HCT116 (cell line): ENCODE measurements around the gene RNF144B. TPM values are rescaled to one million over a fixed set of nuclear protein-coding genes. Genes with fewer than 3 reads are reported as not detected.

Source experiments
- ATAC-seq: fragments of 200-7000 bp; cut with Tn5 transposase; 2 replicates; pipeline ENCODE4 v1.9.1; 2020; ENCODE audit warnings: mild to moderate bottlenecking, moderate library complexity
- BruUV-seq: library from RNA; stranded (reverse); fragments of 400-500 nt; replicated peaks from 2 replicates; lab custom pipeline; 2021; lab: Mats Ljungman, UMichigan
- CTCF ChIA-PET: fragments of 300-600 bp; sonication (Branson Sonifier 250); formaldehyde crosslinking; loops from one replicate; lab custom pipeline; 2021; ENCODE audit warnings: antibody characterized with exemption; lab: Charles Lee
- POLR2A ChIA-PET: fragments of 300-600, 350-600 bp; sonication (Branson Sonifier 250); formaldehyde crosslinking; loops from one replicate; lab custom pipeline; 2021; ENCODE audit warnings: antibody characterized with exemption; lab: Charles Lee
- RAD21 ChIA-PET, 2 experiments: fragments of 300-600 bp; sonication (Branson Sonifier 250); formaldehyde crosslinking; loops; one replicate each; lab custom pipeline; 2023; ENCODE audit warnings: low total read pairs in 2 of 2; ENCODE audit not compliant: uncharacterized antibody in 2 of 2, unreplicated experiment in 2 of 2, low non-redundant PET in 1 of 2; lab: Charles Lee
- DNase-seq: peaks from one replicate; pipeline ENCODE4 v3.0.0-alpha.2; 2010; ENCODE audit warnings: low read depth, low spot score
- H2AFZ ChIP-seq: fragments of 200-600 bp; shearing (Covaris generic), sonication (generic); 2 replicates; pipeline ENCODE4 v1.6.1; 2017; ENCODE audit warnings: low read depth, mixed run types, mixed read lengths, antibody characterized with exemption, low read length; ENCODE audit not compliant: poor library complexity, severe bottlenecking
- H3K27ac ChIP-seq: 2 replicates; pipeline ENCODE4 v1.5.1; 2012; ENCODE audit warnings: low read depth, low read length
- H3K27me3 ChIP-seq: fragments of 200-600 bp; sonication (generic); 2 replicates; pipeline ENCODE4 v1.6.1; 2016; ENCODE audit warnings: mixed run types, low read length, mixed read lengths; ENCODE audit not compliant: insufficient read depth
- H3K36me3 ChIP-seq, 2 experiments: fragments of 200-500 bp in 1 of 2; fragments of 200-600 bp in 1 of 2; sonication (Bioruptor generic) in 1 of 2; sonication (generic) in 1 of 2; 2 replicates each; pipeline versions ENCODE4 v1.5.1 to v1.6.1; 2014 to 2016; ENCODE audit warnings: low read length in 2 of 2, inconsistent platforms in 1 of 2, mixed read lengths in 1 of 2, mixed run types in 1 of 2; ENCODE audit not compliant: insufficient read depth in 2 of 2, control insufficient read depth in 1 of 2
- H3K4me1 ChIP-seq, 2 experiments: fragments of 200-600 bp in 1 of 2; sonication (generic) in 1 of 2; 2 replicates each; pipeline versions ENCODE4 v1.5.1 to v1.6.1; 2012 to 2017; ENCODE audit warnings: low read length in 2 of 2, inconsistent platforms in 1 of 2, mild to moderate bottlenecking in 1 of 2, mixed read lengths in 1 of 2, mixed run types in 1 of 2, moderate library complexity in 1 of 2; ENCODE audit not compliant: insufficient read depth in 2 of 2, control insufficient read depth in 1 of 2
- H3K4me2 ChIP-seq: fragments of 200-600 bp; sonication (generic); 2 replicates; pipeline ENCODE4 v1.6.1; 2017; ENCODE audit warnings: mixed run types, low read length, mixed read lengths
- H3K4me3 ChIP-seq, 2 experiments: fragments of 200-600 bp in 1 of 2; sonication (generic) in 1 of 2; replicated peaks in 1 of 2; 2 replicates each; pipeline ENCODE4 v1.5.1; 2011 to 2016; ENCODE audit warnings: low read length in 2 of 2, control low read depth in 1 of 2, low read depth in 1 of 2, mild to moderate bottlenecking in 1 of 2, mixed read lengths in 1 of 2, mixed run types in 1 of 2
- H3K79me2 ChIP-seq: fragments of 200-600 bp; sonication (generic); 2 replicates; pipeline ENCODE4 v1.6.1; 2017; ENCODE audit warnings: mild to moderate bottlenecking, mixed run types, low read length, moderate library complexity, mixed read lengths; ENCODE audit not compliant: insufficient read depth
- H3K9ac ChIP-seq: fragments of 200-600 bp; sonication (generic); 2 replicates; pipeline ENCODE4 v1.6.1; 2016; ENCODE audit warnings: low read length, mixed read lengths
- H3K9me2 ChIP-seq: fragments of 200-600 bp; sonication (generic), shearing (Covaris generic); 2 replicates; pipeline ENCODE4 v1.6.1; 2017; ENCODE audit warnings: mixed run types, mild to moderate bottlenecking, moderate library complexity; ENCODE audit not compliant: insufficient read depth
- H3K9me3 ChIP-seq, 2 experiments: fragments of 200-500 bp in 1 of 2; fragments of 200-600 bp in 1 of 2; sonication (Bioruptor generic) in 1 of 2; sonication (generic) in 1 of 2; 2 replicates each; pipeline ENCODE4 v1.6.1; 2014 to 2017; ENCODE audit warnings: low read length in 2 of 2, mixed read lengths in 2 of 2, inconsistent platforms in 1 of 2, low read depth in 1 of 2, mild to moderate bottlenecking in 1 of 2, mixed run types in 1 of 2, moderate library complexity in 1 of 2; ENCODE audit not compliant: control insufficient read depth in 1 of 2, insufficient read depth in 1 of 2
- H4K20me1 ChIP-seq: fragments of 200-600 bp; sonication (generic), shearing (Covaris generic); 2 replicates; pipeline ENCODE4 v1.6.1; 2017; ENCODE audit warnings: mixed run types, mild to moderate bottlenecking, moderate library complexity; ENCODE audit not compliant: insufficient read depth
- CBX3 ChIP-seq: IDR thresholded peaks from 2 replicates; pipeline ENCODE4 v1.6.1; 2012; ENCODE audit warnings: low read depth
- EGR1 ChIP-seq: IDR thresholded peaks from 2 replicates; pipeline ENCODE4 v1.6.1; 2012; ENCODE audit warnings: low read depth
- ELF1 ChIP-seq: IDR thresholded peaks from 2 replicates; pipeline ENCODE4 v1.6.1; 2012; ENCODE audit warnings: low read depth, borderline replicate concordance
- EZH2 ChIP-seq: fragments of 200-600 bp; sonication (generic); IDR thresholded peaks from 2 replicates; pipeline ENCODE4 v1.6.1; 2017; ENCODE audit warnings: antibody characterized with exemption, mixed run types
- EZH2phosphoT487 ChIP-seq: fragments of 200-600 bp; IDR thresholded peaks from 2 replicates; pipeline ENCODE4 v1.6.1; 2018; ENCODE audit warnings: antibody characterized with exemption, borderline replicate concordance
- POLR2A ChIP-seq: IDR thresholded peaks from 2 replicates; pipeline ENCODE4 v1.7.0; 2011; ENCODE audit warnings: borderline replicate concordance; ENCODE audit not compliant: insufficient read depth, insufficient read length; ENCODE audit errors: extremely low read depth
- POLR2AphosphoS5 ChIP-seq: IDR thresholded peaks from 2 replicates; pipeline ENCODE4 v1.6.1; 2011; ENCODE audit warnings: mild to moderate bottlenecking, low read depth, low read length, moderate library complexity
- RAD21 ChIP-seq: IDR thresholded peaks from 2 replicates; pipeline ENCODE4 v1.6.1; 2012; ENCODE audit warnings: low read depth, mild to moderate bottlenecking
- SIN3A ChIP-seq: IDR thresholded peaks from 2 replicates; pipeline ENCODE4 v1.6.1; 2012; ENCODE audit warnings: low read depth
- TCF7L2 ChIP-seq: IDR thresholded peaks from 2 replicates; pipeline ENCODE4 v1.7.0; 2011; ENCODE audit warnings: borderline replicate concordance, inconsistent platforms; ENCODE audit not compliant: insufficient read depth, insufficient read length; ENCODE audit errors: extremely low read depth
- YY1 ChIP-seq: IDR thresholded peaks from 2 replicates; pipeline ENCODE4 v1.6.1; 2011; ENCODE audit warnings: low read length, low read depth, moderate library complexity, mild to moderate bottlenecking; ENCODE audit not compliant: insufficient replicate concordance; ENCODE audit errors: extremely low read depth
- ZFX ChIP-seq: fragments of 450-650 bp; IDR thresholded peaks from 2 replicates; pipeline ENCODE4 v1.6.1; 2017
- intact Hi-C: fragments of 100-400 bp; cut with micrococcal nuclease; formaldehyde crosslinking; loops from 2 replicates; pipeline ENCODE4 v1.10.0; 2022
- total RNA-seq: library from RNA; stranded (reverse); gene quantifications from one replicate; pipeline ENCODE4 v1.2.1, GENCODE V29; 2021; ENCODE audit not compliant: unreplicated experiment
- TF ChIP-seq, protein P1 (sequence below): IDR thresholded peaks from 2 replicates; pipeline ENCODE4 v1.6.1; 2012
- TF ChIP-seq, protein P2 (sequence below), 3 experiments: fragments of 200-600 bp in 1 of 3; sonication (generic) in 1 of 3; IDR thresholded peaks in 2 of 3; conservative IDR thresholded peaks in 1 of 3; 2 replicates each; pipeline ENCODE4 v1.5.1; 2012 to 2017; ENCODE audit warnings: low read depth in 2 of 3, low read length in 2 of 3, antibody characterized with exemption in 1 of 3, borderline replicate concordance in 1 of 3, control low read depth in 1 of 3, mild to moderate bottlenecking in 1 of 3, mixed read lengths in 1 of 3, mixed run types in 1 of 3, moderate library complexity in 1 of 3; ENCODE audit not compliant: insufficient read depth in 1 of 3
- TF ChIP-seq, protein P3 (sequence below): IDR thresholded peaks from 2 replicates; pipeline ENCODE4 v1.6.1; 2012; ENCODE audit warnings: low read depth

RNF144B gene
- total RNA-seq, 1 experiment from 2014 or later, result 2.1 TPM

- H3K4me3 ChIP-seq, result no peak overlapping the region
- no peaks in the 10 kb centered on the region for H3K79me2 ChIP-seq
- no TSS peak for BruUV-seq
- H3K4me1 ChIP-seq, result no peaks in the 10 kb centered on the region
- POLR2A ChIA-PET, result no interaction called here
- H3K9me3 ChIP-seq, result no peaks in the 10 kb centered on the region
- H3K4me2 ChIP-seq, result no peak overlapping the region
- H2AFZ ChIP-seq, result no peak overlapping the region
- no peaks in the 10 kb centered on the region for H3K27me3 ChIP-seq
- DNase-seq, result no peak
- CTCF ChIA-PET, result no interaction called here
- ATAC-seq, result no peak
- TF ChIP-seq ZFX (no peak), ELF1 (no peak), YY1 (no peak), EZH2 (no peak), EZH2phosphoT487 (no peak), SIN3A (no peak), TCF7L2 (no peak), POLR2AphosphoS5 (no peak), POLR2A (no peak)
- TF ChIP-seq, protein P1, sequence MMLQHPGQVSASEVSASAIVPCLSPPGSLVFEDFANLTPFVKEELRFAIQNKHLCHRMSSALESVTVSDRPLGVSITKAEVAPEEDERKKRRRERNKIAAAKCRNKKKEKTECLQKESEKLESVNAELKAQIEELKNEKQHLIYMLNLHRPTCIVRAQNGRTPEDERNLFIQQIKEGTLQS, result no peak
- no peak overlapping the region for H3K9ac ChIP-seq
- H3K9me2 ChIP-seq, result no peaks in the 10 kb centered on the region
- intact Hi-C loops, result no loop called here
- RAD21 ChIA-PET, result no interaction called here
- H3K27ac ChIP-seq, result no peak overlapping the region
- no peaks in the 10 kb centered on the region for H3K36me3 ChIP-seq
- H4K20me1 ChIP-seq, result no peaks in the 10 kb centered on the region
Observed at GRCh38 chr6:18412644-18413043, 25.5 kb downstream of the RNF144B start.

GRCh38 chr6:18413381-18413780 is 26.2 kb downstream of the RNF144B start:
- Histone ChIP-seq H3K36me3 (no peaks in the 10 kb centered on the region), H3K27ac (no peak overlapping the region), H3K4me1 (no peaks in the 10 kb centered on the region), H3K4me3 (no peak overlapping the region), H3K9me3 (no peaks in the 10 kb centered on the region), H3K79me2 (no peaks in the 10 kb centered on the region), H2AFZ (no peak overlapping the region), H3K4me2 (no peak overlapping the region), H3K27me3 (no peaks in the 10 kb centered on the region), H3K9ac (no peak overlapping the region), H4K20me1 (no peaks in the 10 kb centered on the region), H3K9me2 (no peaks in the 10 kb centered on the region)
- DNase-seq, result no peak
- intact Hi-C loops, result no loop called here
- ChIA-PET RAD21 (no interaction called here), POLR2A (no interaction called here), CTCF (no interaction called here)
- ATAC-seq, result no peak
- BruUV-seq, result no TSS peak
- TF ChIP-seq TCF7L2 (no peak), EGR1 (no peak), YY1 (no peak), EZH2 (no peak), RAD21 (no peak), CBX3 (no peak)
- TF ChIP-seq, protein P2, sequence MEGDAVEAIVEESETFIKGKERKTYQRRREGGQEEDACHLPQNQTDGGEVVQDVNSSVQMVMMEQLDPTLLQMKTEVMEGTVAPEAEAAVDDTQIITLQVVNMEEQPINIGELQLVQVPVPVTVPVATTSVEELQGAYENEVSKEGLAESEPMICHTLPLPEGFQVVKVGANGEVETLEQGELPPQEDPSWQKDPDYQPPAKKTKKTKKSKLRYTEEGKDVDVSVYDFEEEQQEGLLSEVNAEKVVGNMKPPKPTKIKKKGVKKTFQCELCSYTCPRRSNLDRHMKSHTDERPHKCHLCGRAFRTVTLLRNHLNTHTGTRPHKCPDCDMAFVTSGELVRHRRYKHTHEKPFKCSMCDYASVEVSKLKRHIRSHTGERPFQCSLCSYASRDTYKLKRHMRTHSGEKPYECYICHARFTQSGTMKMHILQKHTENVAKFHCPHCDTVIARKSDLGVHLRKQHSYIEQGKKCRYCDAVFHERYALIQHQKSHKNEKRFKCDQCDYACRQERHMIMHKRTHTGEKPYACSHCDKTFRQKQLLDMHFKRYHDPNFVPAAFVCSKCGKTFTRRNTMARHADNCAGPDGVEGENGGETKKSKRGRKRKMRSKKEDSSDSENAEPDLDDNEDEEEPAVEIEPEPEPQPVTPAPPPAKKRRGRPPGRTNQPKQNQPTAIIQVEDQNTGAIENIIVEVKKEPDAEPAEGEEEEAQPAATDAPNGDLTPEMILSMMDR (IDR thresholded peaks at IDR 0.05 in 2 of 3, conservative IDR thresholded peaks at IDR 0.05 in 1 of 3; ENCODE audit: borderline replicate concordance in 1 of 3, insufficient read depth in 1 of 3, low read depth in 2 of 3, low read length in 2 of 3), result no peak
- TF ChIP-seq, protein P1, result no peak
- TF ChIP-seq, protein P3, sequence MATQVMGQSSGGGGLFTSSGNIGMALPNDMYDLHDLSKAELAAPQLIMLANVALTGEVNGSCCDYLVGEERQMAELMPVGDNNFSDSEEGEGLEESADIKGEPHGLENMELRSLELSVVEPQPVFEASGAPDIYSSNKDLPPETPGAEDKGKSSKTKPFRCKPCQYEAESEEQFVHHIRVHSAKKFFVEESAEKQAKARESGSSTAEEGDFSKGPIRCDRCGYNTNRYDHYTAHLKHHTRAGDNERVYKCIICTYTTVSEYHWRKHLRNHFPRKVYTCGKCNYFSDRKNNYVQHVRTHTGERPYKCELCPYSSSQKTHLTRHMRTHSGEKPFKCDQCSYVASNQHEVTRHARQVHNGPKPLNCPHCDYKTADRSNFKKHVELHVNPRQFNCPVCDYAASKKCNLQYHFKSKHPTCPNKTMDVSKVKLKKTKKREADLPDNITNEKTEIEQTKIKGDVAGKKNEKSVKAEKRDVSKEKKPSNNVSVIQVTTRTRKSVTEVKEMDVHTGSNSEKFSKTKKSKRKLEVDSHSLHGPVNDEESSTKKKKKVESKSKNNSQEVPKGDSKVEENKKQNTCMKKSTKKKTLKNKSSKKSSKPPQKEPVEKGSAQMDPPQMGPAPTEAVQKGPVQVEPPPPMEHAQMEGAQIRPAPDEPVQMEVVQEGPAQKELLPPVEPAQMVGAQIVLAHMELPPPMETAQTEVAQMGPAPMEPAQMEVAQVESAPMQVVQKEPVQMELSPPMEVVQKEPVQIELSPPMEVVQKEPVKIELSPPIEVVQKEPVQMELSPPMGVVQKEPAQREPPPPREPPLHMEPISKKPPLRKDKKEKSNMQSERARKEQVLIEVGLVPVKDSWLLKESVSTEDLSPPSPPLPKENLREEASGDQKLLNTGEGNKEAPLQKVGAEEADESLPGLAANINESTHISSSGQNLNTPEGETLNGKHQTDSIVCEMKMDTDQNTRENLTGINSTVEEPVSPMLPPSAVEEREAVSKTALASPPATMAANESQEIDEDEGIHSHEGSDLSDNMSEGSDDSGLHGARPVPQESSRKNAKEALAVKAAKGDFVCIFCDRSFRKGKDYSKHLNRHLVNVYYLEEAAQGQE, result no peak
